ENCODE data around the gene SGIP1. TPM values are rescaled to one million over a fixed set of nuclear protein-coding genes. Genes with fewer than 3 reads are reported as not detected.
A peak's percentile ranks its signal among the peaks of the same experiment; 100 is the strongest.

The SGIP1 gene
- polyA plus RNA-seq, 1 of the 3 experiments (the other 2 are of a cell fraction), result 15.5 TPM

DNA sequence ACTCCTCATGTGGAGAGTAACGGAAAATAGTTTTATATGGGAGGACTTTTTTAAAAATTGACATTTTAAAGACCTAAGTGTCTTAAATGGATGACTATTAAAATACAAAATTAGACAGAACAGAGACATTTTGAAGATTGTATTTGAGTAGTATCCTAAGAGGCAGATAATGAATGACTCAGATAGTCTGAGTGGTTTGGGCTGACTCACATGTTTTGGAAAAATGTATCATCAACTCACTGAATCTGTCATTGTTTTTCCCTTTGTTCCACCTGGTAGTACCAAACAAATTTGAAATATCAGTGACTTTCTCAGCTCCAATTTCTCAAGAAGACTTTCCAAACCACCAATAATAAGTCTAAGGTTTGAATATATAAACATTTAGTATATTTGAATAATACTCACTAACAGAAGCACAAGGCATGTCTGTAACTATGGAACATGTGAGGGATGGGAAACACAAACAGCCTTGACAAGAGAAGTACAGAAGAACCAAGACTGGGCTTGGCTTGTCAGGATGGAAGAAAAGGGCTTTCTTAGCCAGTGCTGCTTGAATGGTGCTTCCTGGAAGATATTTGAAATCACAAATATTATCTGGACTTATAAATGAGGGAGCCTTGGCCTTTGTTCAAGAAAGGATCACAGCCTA is 90.6 kb downstream of the SGIP1 start:
- POLR2A ChIA-PET, result no interaction called here
- Histone ChIP-seq H2AFZ (ENCODE audit: low read depth) (no peak overlapping the region), H3K4me2 (peak overlapping the region; percentile 21; the same call in 1 of the 2 replicates), H4K20me1 (ENCODE audit: insufficient read depth) (no peaks in the 10 kb centered on the region), H3K9me2 (no peaks in the 10 kb centered on the region), H3F3A (replicated peaks; ENCODE audit: insufficient read depth) (peaks cover 31% of the 10 kb centered on the region), H3K9me3 (no peaks in the 10 kb centered on the region), H3K4me1 (ENCODE audit: control insufficient read depth in 1 of 2, insufficient read depth in 2 of 2, low read depth in 1 of 2, low read length in 1 of 2) (peaks cover 12 to 20% of the 10 kb centered on the region in 2 experiments), H3K79me2 (ENCODE audit: insufficient read depth) (peaks cover 6% of the 10 kb centered on the region; the same call in 1 of the 2 replicates), H3K27me3 (ENCODE audit: insufficient read depth) (no peaks in the 10 kb centered on the region), H3K9ac (peak overlapping the region; percentile 48; the same call in 1 of the 2 replicates), H3K27ac (ENCODE audit: low read depth in 2 of 2, low read length in 1 of 2) (peak overlapping the region; percentile 85 to 96), H3K4me3 (ENCODE audit: low read depth in 2 of 2, low read length in 1 of 2) (0 out of 4 replicates have a peak overlapping the region, but pooled peaks of 1 of the 2 experiments have one; percentile 0), H3K36me3 (replicated peaks in 1 of 2; ENCODE audit: control insufficient read depth in 1 of 2, insufficient read depth in 2 of 2, low read length in 1 of 2) (peaks cover 12 to 22% of the 10 kb centered on the region in 2 experiments)
- TF ChIP-seq RXRA (IDR thresholded peaks at IDR 0.05; ENCODE audit: borderline replicate concordance, low read depth) (peak; percentile 38; the same call in 1 of the 2 replicates), TEAD4 (IDR thresholded peaks at IDR 0.05; ENCODE audit: borderline replicate concordance, insufficient read depth) (peak; percentile 67; the same call in 1 of the 2 replicates), POLR2AphosphoS5 (IDR thresholded peaks at IDR 0.05; ENCODE audit: low read depth, low read length) (peak; percentile 77; the same call in 1 of the 2 replicates), EP300 (IDR thresholded peaks at IDR 0.05; ENCODE audit: borderline replicate concordance in 1 of 2, low read depth in 1 of 2, low read length in 1 of 2) (peak; percentile 59 to 82; a peak in 3 of 4 replicates), FOSL2 (IDR thresholded peaks at IDR 0.05; ENCODE audit: borderline replicate concordance, low read depth) (peak; percentile 98), SMC3 (IDR thresholded peaks at IDR 0.05; ENCODE audit: low read depth, low read length) (no peak), MEF2A (IDR thresholded peaks at IDR 0.05; ENCODE audit: borderline replicate concordance, low read depth) (peak; percentile 20; the same call in 1 of the 2 replicates), TCF12 (IDR thresholded peaks at IDR 0.05) (peak; percentile 79), FOXM1 (IDR thresholded peaks at IDR 0.05; ENCODE audit: low read depth) (peak; percentile 70; the same call in 1 of the 2 replicates), CHD2 (IDR thresholded peaks at IDR 0.05; ENCODE audit: low read length, partially characterized antibody) (no peak), JUND (IDR thresholded peaks at IDR 0.05) (peak; percentile 89), YY1 (IDR thresholded peaks at IDR 0.05; ENCODE audit: low read depth) (no peak), TAF1 (IDR thresholded peaks at IDR 0.05; ENCODE audit: borderline replicate concordance, low read depth, low read length) (no peak)
- TF ChIP-seq, protein P1, sequence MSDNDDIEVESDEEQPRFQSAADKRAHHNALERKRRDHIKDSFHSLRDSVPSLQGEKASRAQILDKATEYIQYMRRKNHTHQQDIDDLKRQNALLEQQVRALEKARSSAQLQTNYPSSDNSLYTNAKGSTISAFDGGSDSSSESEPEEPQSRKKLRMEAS (IDR thresholded peaks at IDR 0.05; ENCODE audit: low read depth), result peak; percentile 33; the same call in 1 of the 2 replicates
- TF ChIP-seq, protein P2, sequence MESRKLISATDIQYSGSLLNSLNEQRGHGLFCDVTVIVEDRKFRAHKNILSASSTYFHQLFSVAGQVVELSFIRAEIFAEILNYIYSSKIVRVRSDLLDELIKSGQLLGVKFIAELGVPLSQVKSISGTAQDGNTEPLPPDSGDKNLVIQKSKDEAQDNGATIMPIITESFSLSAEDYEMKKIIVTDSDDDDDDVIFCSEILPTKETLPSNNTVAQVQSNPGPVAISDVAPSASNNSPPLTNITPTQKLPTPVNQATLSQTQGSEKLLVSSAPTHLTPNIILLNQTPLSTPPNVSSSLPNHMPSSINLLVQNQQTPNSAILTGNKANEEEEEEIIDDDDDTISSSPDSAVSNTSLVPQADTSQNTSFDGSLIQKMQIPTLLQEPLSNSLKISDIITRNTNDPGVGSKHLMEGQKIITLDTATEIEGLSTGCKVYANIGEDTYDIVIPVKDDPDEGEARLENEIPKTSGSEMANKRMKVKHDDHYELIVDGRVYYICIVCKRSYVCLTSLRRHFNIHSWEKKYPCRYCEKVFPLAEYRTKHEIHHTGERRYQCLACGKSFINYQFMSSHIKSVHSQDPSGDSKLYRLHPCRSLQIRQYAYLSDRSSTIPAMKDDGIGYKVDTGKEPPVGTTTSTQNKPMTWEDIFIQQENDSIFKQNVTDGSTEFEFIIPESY (IDR thresholded peaks at IDR 0.05; ENCODE audit: borderline replicate concordance, low read depth), result no peak
- TF ChIP-seq, protein P3, sequence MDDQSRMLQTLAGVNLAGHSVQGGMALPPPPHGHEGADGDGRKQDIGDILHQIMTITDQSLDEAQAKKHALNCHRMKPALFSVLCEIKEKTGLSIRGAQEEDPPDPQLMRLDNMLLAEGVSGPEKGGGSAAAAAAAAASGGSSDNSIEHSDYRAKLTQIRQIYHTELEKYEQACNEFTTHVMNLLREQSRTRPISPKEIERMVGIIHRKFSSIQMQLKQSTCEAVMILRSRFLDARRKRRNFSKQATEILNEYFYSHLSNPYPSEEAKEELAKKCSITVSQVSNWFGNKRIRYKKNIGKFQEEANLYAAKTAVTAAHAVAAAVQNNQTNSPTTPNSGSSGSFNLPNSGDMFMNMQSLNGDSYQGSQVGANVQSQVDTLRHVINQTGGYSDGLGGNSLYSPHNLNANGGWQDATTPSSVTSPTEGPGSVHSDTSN (IDR thresholded peaks at IDR 0.05), result peak; percentile 91
- WGBS (ENCODE audit: low lambda C conversion rate), result 8% methylated on average over 1 of the region's 1 CpG
- CTCF ChIA-PET, result interaction anchor here (0.7 kb wide), 1 partner anchor 86 kb away, joined by 3 read pairs; no protein-coding TSS in a partner anchor
- DNase-seq, result no peak

Data from SK-N-SH (cell line).